Hypothalamus (tissue), 51 donors: ENCODE results near the gene CDC40.
A peak's percentile ranks its signal among the peaks of the same experiment; 100 is the strongest.
"Not testable (repeated sequence)": the region's sequence is repeated elsewhere in the genome, so short reads cannot be mapped to it uniquely, and the experiment has no call there.

ENCODE experiments used
- DNase-seq, 51 donors: peaks; one replicate each; lab custom pipeline; 2025; lab: John Stamatoyannopoulos, UW

Gene CDC40

GRCh38 chr6:110198561-110198960 is 18.3 kb downstream of the CDC40 start:
- DNase-seq, result no peak

- no peak for DNase-seq
Observed at GRCh38 chr6:110201151-110201884, 21.1 kb downstream of the CDC40 start.

GRCh38 chr6:110207652-110208051 is 27.4 kb downstream of the CDC40 start:
- no peak for DNase-seq

GRCh38 chr6:110211753-110212152 is 31.5 kb downstream of the CDC40 start:
- no peak for DNase-seq

GRCh38 chr6:110214338-110214737 is 34.1 kb downstream of the CDC40 start:
- DNase-seq, result no peak

GRCh38 chr6:110216140-110216539 is 35.9 kb downstream of the CDC40 start:
- peak in 1 of 51 donors; percentile 39 for DNase-seq

- DNase-seq, result peak in 2 of 51 donors; percentile 4 to 32
Observed at GRCh38 chr6:110217266-110217665, 37.0 kb downstream of the CDC40 start.

GRCh38 chr6:110221738-110222137 is 41.5 kb downstream of the CDC40 start:
- DNase-seq, result no peak

GRCh38 chr6:110226261-110226660 is 46.0 kb downstream of the CDC40 start:
- no peak for DNase-seq

- DNase-seq, result no peak
Observed at GRCh38 chr6:110232450-110232849, 52.2 kb downstream of the CDC40 start.

GRCh38 chr6:110233770-110234374 is 53.6 kb downstream of the CDC40 start:
- no peak for DNase-seq

- DNase-seq, result not testable (repeated sequence)
Observed at GRCh38 chr6:110236007-110236406, 55.8 kb downstream of the CDC40 start.

GRCh38 chr6:110239526-110240274 is 59.5 kb downstream of the CDC40 start:
- DNase-seq, result no peak

GRCh38 chr6:110244621-110245020 is 64.4 kb downstream of the CDC40 start:
- not testable (repeated sequence) for DNase-seq

- no peak for DNase-seq
Observed at GRCh38 chr6:110246378-110246777, 66.2 kb downstream of the CDC40 start.

- no peak for DNase-seq
Observed at GRCh38 chr6:110246900-110247546, 66.8 kb downstream of the CDC40 start.

- DNase-seq, result no peak
Observed at GRCh38 chr6:110250058-110250457, 69.8 kb downstream of the CDC40 start.

GRCh38 chr6:110250838-110251237 is 70.6 kb downstream of the CDC40 start:
- DNase-seq, result no peak

GRCh38 chr6:110255211-110255750 is 75.1 kb downstream of the CDC40 start:
- no peak for DNase-seq

GRCh38 chr6:110256366-110256765 is 76.1 kb downstream of the CDC40 start:
- no peak for DNase-seq

- DNase-seq, result no peak
Observed at GRCh38 chr6:110265273-110265672, 85.0 kb downstream of the CDC40 start.
